H9 (cell line): ENCODE data around the gene TMCO2. TPM values are rescaled to one million over a fixed set of nuclear protein-coding genes. Genes with fewer than 3 reads are reported as not detected.

Source experiments
- DNase-seq: peaks from one replicate; pipeline ENCODE4 v3.0.0-alpha.2; 2017
- H2AFZ ChIP-seq: one replicate; pipeline ENCODE4 v1.6.1; 2013; ENCODE audit warnings: mild to moderate bottlenecking, low read length, control low read depth, moderate library complexity
- H2AK5ac ChIP-seq: 2 replicates; pipeline ENCODE4 v1.6.1; 2013; ENCODE audit warnings: low read length, control low read depth, mixed read lengths; ENCODE audit not compliant: insufficient read length
- H2BK120ac ChIP-seq: one replicate; pipeline ENCODE4 v1.6.1; 2013; ENCODE audit warnings: low read depth, mild to moderate bottlenecking, low read length, control low read depth, inconsistent platforms; ENCODE audit not compliant: poor library complexity, severe bottlenecking
- H2BK12ac ChIP-seq: 2 replicates; pipeline ENCODE4 v1.6.1; 2013; ENCODE audit warnings: low read length, control low read depth, mixed read lengths, low read depth; ENCODE audit not compliant: insufficient read length
- H2BK15ac ChIP-seq: 2 replicates; pipeline ENCODE4 v1.6.1; 2013; ENCODE audit warnings: low read depth, low read length, control low read depth
- H2BK20ac ChIP-seq: one replicate; pipeline ENCODE4 v1.6.1; 2013; ENCODE audit warnings: low read depth, mild to moderate bottlenecking, low read length, control low read depth, inconsistent platforms; ENCODE audit not compliant: poor library complexity, severe bottlenecking
- H2BK5ac ChIP-seq: 2 replicates; pipeline ENCODE4 v1.6.1; 2013; ENCODE audit warnings: low read length, control low read depth, mixed read lengths; ENCODE audit not compliant: insufficient read length
- H3K14ac ChIP-seq: 2 replicates; pipeline ENCODE4 v1.6.1; 2013; ENCODE audit warnings: low read length, control low read depth; ENCODE audit not compliant: insufficient read depth
- H3K18ac ChIP-seq: 2 replicates; pipeline ENCODE4 v1.6.1; 2013; ENCODE audit warnings: low read depth, mild to moderate bottlenecking, mixed read lengths, low read length, control low read depth; ENCODE audit not compliant: insufficient read length
- H3K23ac ChIP-seq: 2 replicates; pipeline ENCODE4 v1.6.1; 2013; ENCODE audit warnings: low read length, control low read depth, mixed read lengths, low read depth; ENCODE audit not compliant: insufficient read length
- H3K23me2 ChIP-seq: 2 replicates; pipeline ENCODE4 v1.6.1; 2013; ENCODE audit warnings: low read depth, mild to moderate bottlenecking, mixed read lengths, low read length, control low read depth; ENCODE audit not compliant: insufficient read length, poor library complexity, severe bottlenecking
- H3K27ac ChIP-seq: 2 replicates; pipeline ENCODE4 v1.5.1; 2013; ENCODE audit warnings: low read length, control low read depth, mixed read lengths, low read depth; ENCODE audit not compliant: insufficient read length
- H3K27me3 ChIP-seq: 2 replicates; pipeline ENCODE4 v1.6.1; 2013; ENCODE audit warnings: low read length, control low read depth, inconsistent platforms; ENCODE audit not compliant: insufficient read depth
- H3K4ac ChIP-seq: 2 replicates; pipeline ENCODE4 v1.6.1; 2013; ENCODE audit warnings: low read depth, mild to moderate bottlenecking, control low read depth, inconsistent platforms, low read length, moderate library complexity
- H3K4me1 ChIP-seq: 2 replicates; pipeline ENCODE4 v1.6.1; 2013; ENCODE audit warnings: low read length, control low read depth, inconsistent platforms; ENCODE audit not compliant: insufficient read depth
- H3K4me2 ChIP-seq: 2 replicates; pipeline ENCODE4 v1.6.1; 2013; ENCODE audit warnings: low read length, control low read depth, mixed read lengths; ENCODE audit not compliant: insufficient read length, insufficient read depth
- H3K56ac ChIP-seq: 2 replicates; pipeline ENCODE4 v1.6.1; 2013; ENCODE audit warnings: low read depth, mild to moderate bottlenecking, mixed read lengths, low read length, control low read depth; ENCODE audit not compliant: insufficient read length
- H3K79me1 ChIP-seq: 2 replicates; pipeline ENCODE4 v1.6.1; 2013; ENCODE audit warnings: low read depth, mild to moderate bottlenecking, moderate library complexity, low read length, control low read depth, inconsistent platforms; ENCODE audit not compliant: insufficient read depth, poor library complexity, severe bottlenecking
- H3K79me2 ChIP-seq: 2 replicates; pipeline ENCODE4 v1.6.1; 2013; ENCODE audit warnings: low read length, control low read depth, inconsistent platforms; ENCODE audit not compliant: insufficient read depth
- H3K9ac ChIP-seq: 2 replicates; pipeline ENCODE4 v1.6.1; 2013; ENCODE audit warnings: low read length, control low read depth, mixed read lengths; ENCODE audit not compliant: insufficient read length; ENCODE audit errors: extremely low read depth
- H3K9me3 ChIP-seq: one replicate; pipeline ENCODE4 v1.6.1; 2013; ENCODE audit warnings: low read depth, low read length, inconsistent platforms; ENCODE audit not compliant: control insufficient read depth
- H3T11ph ChIP-seq: one replicate; pipeline ENCODE4 v1.6.1; 2013; ENCODE audit warnings: mild to moderate bottlenecking, low read length, control low read depth, inconsistent platforms
- H4K20me1 ChIP-seq: one replicate; pipeline ENCODE4 v1.6.1; 2013; ENCODE audit not compliant: control insufficient read depth, insufficient read length, insufficient read depth
- H4K5ac ChIP-seq: 2 replicates; pipeline ENCODE4 v1.6.1; 2013; ENCODE audit warnings: low read depth, mild to moderate bottlenecking, mixed read lengths, low read length, control low read depth; ENCODE audit not compliant: insufficient read length
- H4K8ac ChIP-seq: replicated peaks from 2 replicates; pipeline ENCODE4 v1.6.1; 2013; ENCODE audit warnings: low read length, control low read depth, mixed read lengths, low read depth; ENCODE audit not compliant: insufficient read length
- H4K91ac ChIP-seq: 2 replicates; pipeline ENCODE4 v1.6.1; 2013; ENCODE audit warnings: low read depth, mild to moderate bottlenecking, moderate library complexity, mixed read lengths, low read length, control low read depth; ENCODE audit not compliant: insufficient read length
- H3K27ac Mint-ChIP-seq, 3 experiments: 2 replicates in 2 of 3; 3 replicates in 1 of 3; pipeline ENCODE4 v1.8.0; 2020 to 2021; ENCODE audit warnings: mixed read lengths in 3 of 3, mild to moderate bottlenecking in 1 of 3, moderate library complexity in 1 of 3
- H3K27me3 Mint-ChIP-seq: 2 replicates; pipeline ENCODE4 v1.8.0; 2021; ENCODE audit warnings: low read depth, mild to moderate bottlenecking, moderate library complexity, mixed read lengths
- H3K36me3 Mint-ChIP-seq, 3 experiments: 2 replicates in 2 of 3; 3 replicates in 1 of 3; pipeline ENCODE4 v1.8.0; 2020 to 2021; ENCODE audit warnings: low read depth in 3 of 3, mixed read lengths in 3 of 3; ENCODE audit not compliant: insufficient read depth in 1 of 3
- H3K4me1 Mint-ChIP-seq, 2 experiments: 2 replicates each; pipeline ENCODE4 v1.8.0; 2020; ENCODE audit warnings: mixed read lengths in 2 of 2
- H3K4me3 Mint-ChIP-seq, 2 experiments: 2 replicates in 1 of 2; 3 replicates in 1 of 2; pipeline ENCODE4 v1.8.0; 2020 to 2021; ENCODE audit warnings: mild to moderate bottlenecking in 2 of 2, mixed read lengths in 2 of 2, moderate library complexity in 1 of 2
- H3K9me3 Mint-ChIP-seq, 2 experiments: 2 replicates in 1 of 2; 3 replicates in 1 of 2; pipeline ENCODE4 v1.8.0; 2020; ENCODE audit warnings: mild to moderate bottlenecking in 2 of 2, mixed read lengths in 2 of 2, moderate library complexity in 1 of 2
- WGBS: extraction: QIAGEN DNeasy Blood & Tissue Kit; methylation state at CpG from one replicate; pipeline ENCODE4 v1.1.7; 2013; ENCODE audit warnings: missing lambda C conversion rate, low lambda C conversion rate, mixed read lengths; ENCODE audit not compliant: insufficient read length; ENCODE audit errors: extremely low coverage; 5-methylcytosine and 5-hydroxymethylcytosine counted together
- total RNA-seq: library from RNA; stranded (reverse); gene quantifications from 2 replicates; pipeline ENCODE4 v1.2.1, GENCODE V29; 2021
- TF ChIP-seq, protein P1 (sequence below): fragments of 200-600 bp; sonication (generic); conservative IDR thresholded peaks from 3 replicates; pipeline ENCODE4 v1.8.0; 2021; ENCODE audit warnings: antibody characterized with exemption, mild to moderate bottlenecking

The TMCO2 gene
- total RNA-seq, 1 experiment from 2014 or later, result not detected

DNA sequence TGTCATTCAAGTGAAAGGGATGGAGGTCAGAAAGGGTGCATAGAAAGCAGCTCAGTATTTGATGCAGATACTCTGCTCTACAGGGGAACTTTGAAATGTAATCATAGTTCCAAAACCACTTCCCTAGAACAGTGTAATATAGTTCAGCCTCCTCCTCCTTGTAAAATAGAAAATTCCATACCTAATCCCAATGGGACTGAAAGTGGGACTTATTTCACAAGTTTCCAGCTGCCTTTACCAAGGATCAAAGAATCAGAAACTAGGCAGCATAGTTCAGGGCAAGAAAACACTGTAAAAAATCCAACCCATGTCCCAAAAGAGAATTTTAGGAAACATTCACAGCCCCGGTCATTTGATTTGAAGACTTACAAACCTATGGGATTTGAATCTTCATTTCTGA is 8.1 kb upstream of the TMCO2 start:
- no peak overlapping the region for H2BK12ac ChIP-seq
- H3K4me2 ChIP-seq, result no peak overlapping the region
- H3T11ph ChIP-seq, result no peak overlapping the region
- no peaks in the 10 kb centered on the region for H3K27me3 Mint-ChIP-seq
- no peak overlapping the region for H2BK15ac ChIP-seq
- no peaks in the 10 kb centered on the region for H3K79me1 ChIP-seq
- no peak overlapping the region for H3K4me3 Mint-ChIP-seq
- H3K36me3 Mint-ChIP-seq, result peaks cover 17 to 41% (median 28%) of the 10 kb centered on the region in 3 experiments; a peak in 6 of 7 replicates
- no peak overlapping the region for H2BK20ac ChIP-seq
- H3K27ac ChIP-seq, result no peak overlapping the region
- H3K4me1 Mint-ChIP-seq, result no peaks in the 10 kb centered on the region
- H4K5ac ChIP-seq, result no peak overlapping the region
- H3K23me2 ChIP-seq, result no peaks in the 10 kb centered on the region
- H2BK120ac ChIP-seq, result no peak overlapping the region
- no peaks in the 10 kb centered on the region for H3K4me1 ChIP-seq
- H3K4ac ChIP-seq, result no peak overlapping the region
- WGBS, result no CpG with 5 or more reads among the region's 1 CpG
- no peak overlapping the region for H3K23ac ChIP-seq
- no peaks in the 10 kb centered on the region for H3K79me2 ChIP-seq
- H3K9ac ChIP-seq, result no peak overlapping the region
- H3K14ac ChIP-seq, result no peak overlapping the region
- H3K27me3 ChIP-seq, result peaks cover 2% of the 10 kb centered on the region; the same call in 1 of the 2 replicates
- no peak for DNase-seq
- H3K9me3 Mint-ChIP-seq, result no peaks in the 10 kb centered on the region
- no peak overlapping the region for H3K18ac ChIP-seq
- H4K8ac ChIP-seq, result no peak overlapping the region
- H3K27ac Mint-ChIP-seq, result no peak overlapping the region
- no peak overlapping the region for H2AK5ac ChIP-seq
- no peaks in the 10 kb centered on the region for H3K9me3 ChIP-seq
- TF ChIP-seq, protein P1, sequence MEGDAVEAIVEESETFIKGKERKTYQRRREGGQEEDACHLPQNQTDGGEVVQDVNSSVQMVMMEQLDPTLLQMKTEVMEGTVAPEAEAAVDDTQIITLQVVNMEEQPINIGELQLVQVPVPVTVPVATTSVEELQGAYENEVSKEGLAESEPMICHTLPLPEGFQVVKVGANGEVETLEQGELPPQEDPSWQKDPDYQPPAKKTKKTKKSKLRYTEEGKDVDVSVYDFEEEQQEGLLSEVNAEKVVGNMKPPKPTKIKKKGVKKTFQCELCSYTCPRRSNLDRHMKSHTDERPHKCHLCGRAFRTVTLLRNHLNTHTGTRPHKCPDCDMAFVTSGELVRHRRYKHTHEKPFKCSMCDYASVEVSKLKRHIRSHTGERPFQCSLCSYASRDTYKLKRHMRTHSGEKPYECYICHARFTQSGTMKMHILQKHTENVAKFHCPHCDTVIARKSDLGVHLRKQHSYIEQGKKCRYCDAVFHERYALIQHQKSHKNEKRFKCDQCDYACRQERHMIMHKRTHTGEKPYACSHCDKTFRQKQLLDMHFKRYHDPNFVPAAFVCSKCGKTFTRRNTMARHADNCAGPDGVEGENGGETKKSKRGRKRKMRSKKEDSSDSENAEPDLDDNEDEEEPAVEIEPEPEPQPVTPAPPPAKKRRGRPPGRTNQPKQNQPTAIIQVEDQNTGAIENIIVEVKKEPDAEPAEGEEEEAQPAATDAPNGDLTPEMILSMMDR, result no peak
- H2BK5ac ChIP-seq, result no peak overlapping the region
- H4K20me1 ChIP-seq, result no peaks in the 10 kb centered on the region
- no peak overlapping the region for H3K56ac ChIP-seq
- no peak overlapping the region for H4K91ac ChIP-seq
- no peak overlapping the region for H2AFZ ChIP-seq
